CD8-positive, alpha-beta memory T cell (primary cell): ENCODE data around the gene L3MBTL3. TPM values are rescaled to one million over a fixed set of nuclear protein-coding genes. Genes with fewer than 3 reads are reported as not detected.

ENCODE experiments used
- CTCF ChIA-PET: fragments of 350-600 bp; sonication (Branson Sonifier 250); formaldehyde crosslinking; loops from one replicate; lab custom pipeline; 2021; ENCODE audit warnings: antibody characterized with exemption; lab: Charles Lee
- POLR2A ChIA-PET: fragments of 350-600 bp; sonication (Branson Sonifier 250); formaldehyde crosslinking; loops from one replicate; lab custom pipeline; 2021; ENCODE audit warnings: antibody characterized with exemption; lab: Charles Lee
- DNase-seq, 5 donors: peaks; one replicate each; pipeline versions ENCODE4 v3.0.0 to v3.0.0-alpha.2; 2020 to 2022; ENCODE audit warnings: mixed read lengths in 1 of 5
- H3K27ac ChIP-seq: one replicate; pipeline ENCODE4 v1.7.0; 2013; ENCODE audit warnings: low read depth, mild to moderate bottlenecking, low read length, moderate library complexity
- H3K27me3 ChIP-seq: 2 replicates; pipeline ENCODE4 v1.7.0; 2013; ENCODE audit warnings: low read length, mild to moderate bottlenecking; ENCODE audit not compliant: insufficient read depth, poor library complexity, severe bottlenecking
- H3K36me3 ChIP-seq: 2 replicates; pipeline ENCODE4 v1.7.0; 2013; ENCODE audit warnings: mild to moderate bottlenecking, low read length, moderate library complexity; ENCODE audit not compliant: insufficient read depth
- H3K4me1 ChIP-seq: 2 replicates; pipeline ENCODE4 v1.7.0; 2013; ENCODE audit warnings: mild to moderate bottlenecking, low read length, moderate library complexity; ENCODE audit not compliant: insufficient read depth
- H3K4me3 ChIP-seq: 2 replicates; pipeline ENCODE4 v1.7.0; 2013; ENCODE audit warnings: mild to moderate bottlenecking, low read length
- H3K9me3 ChIP-seq: 2 replicates; pipeline ENCODE4 v1.7.0; 2013; ENCODE audit warnings: mild to moderate bottlenecking, low read length
- H3K27ac Mint-ChIP-seq, 8 donors: one replicate each; pipeline ENCODE4 v1.8.0; 2020 to 2021; ENCODE audit warnings: mixed read lengths in 8 of 8, mild to moderate bottlenecking in 6 of 8, inconsistent platforms in 3 of 8, moderate library complexity in 3 of 8
- H3K27me3 Mint-ChIP-seq, 2 donors: one replicate each; pipeline ENCODE4 v1.8.0; 2020 to 2021; ENCODE audit warnings: mixed read lengths in 2 of 2, mild to moderate bottlenecking in 1 of 2, moderate library complexity in 1 of 2
- H3K36me3 Mint-ChIP-seq, 3 donors: one replicate each; pipeline ENCODE4 v1.8.0; 2020 to 2021; ENCODE audit warnings: mixed read lengths in 3 of 3, inconsistent platforms in 1 of 3, mild to moderate bottlenecking in 1 of 3
- H3K4me1 Mint-ChIP-seq, 3 donors: one replicate each; pipeline ENCODE4 v1.8.0; 2020 to 2021; ENCODE audit warnings: mixed read lengths in 3 of 3, inconsistent platforms in 1 of 3, mild to moderate bottlenecking in 1 of 3
- H3K4me3 Mint-ChIP-seq, 7 donors: one replicate each; pipeline ENCODE4 v1.8.0; 2020 to 2021; ENCODE audit warnings: mixed read lengths in 7 of 7, mild to moderate bottlenecking in 6 of 7, moderate library complexity in 4 of 7, inconsistent platforms in 2 of 7
- H3K9me3 Mint-ChIP-seq, 5 donors: one replicate each; pipeline ENCODE4 v1.8.0; 2020 to 2022; ENCODE audit warnings: mixed read lengths in 5 of 5, mild to moderate bottlenecking in 3 of 5, moderate library complexity in 2 of 5, inconsistent platforms in 1 of 5
- polyA plus RNA-seq: library from polyadenylated mRNA; unstranded; fragments of 300-500 nt; fragmentation: Illumina TruSeq; gene quantifications from one replicate; pipeline ENCODE4 v1.2.3, GENCODE V29; 2021
- total RNA-seq, 2 experiments: library from RNA; stranded (reverse); gene quantifications; one replicate each; pipeline ENCODE4 v1.2.3, GENCODE V29; 2021

Gene L3MBTL3
- total and polyA plus RNA-seq, 3 experiments from 2014 or later: 6.6 to 11.1 (median 10.2) TPM

DNA sequence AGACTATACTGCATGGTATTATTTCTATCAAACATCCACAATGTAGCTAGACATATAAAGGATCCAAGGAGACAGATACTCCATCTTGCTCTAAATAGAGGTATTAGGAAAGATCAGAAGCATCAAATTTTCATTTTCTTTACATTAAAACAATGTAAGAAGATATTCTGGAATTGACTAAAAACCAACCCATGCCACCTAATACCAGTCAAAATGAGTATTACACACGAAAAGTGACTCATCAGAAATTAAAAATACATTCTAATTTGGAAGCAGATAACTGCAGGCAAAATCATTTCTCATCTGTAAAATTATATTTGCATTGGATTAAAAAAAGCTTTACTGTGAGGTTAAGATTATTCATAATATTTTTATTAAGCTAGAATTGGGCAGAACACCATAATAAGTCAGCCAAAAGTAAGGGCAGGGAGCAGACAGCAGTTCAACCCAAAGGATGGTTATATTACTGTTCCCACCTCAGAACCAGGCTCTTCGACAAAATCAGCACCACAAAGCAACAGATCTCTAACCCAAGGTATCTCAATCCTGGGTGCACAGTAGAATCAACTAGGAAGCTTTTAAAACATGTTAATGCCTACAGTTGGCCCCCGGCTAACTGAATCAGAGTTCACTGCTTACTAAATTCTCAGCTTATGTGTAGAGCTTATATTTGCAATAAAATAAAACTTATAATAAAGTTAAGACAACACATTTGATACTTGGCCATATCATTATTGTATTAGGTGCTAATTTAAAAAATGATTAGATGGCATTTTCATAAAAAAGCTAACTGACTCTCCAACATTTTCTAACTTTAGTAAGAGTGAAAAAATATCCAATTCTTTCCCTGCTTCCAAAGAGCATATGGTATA is 169.2 kb downstream of the L3MBTL3 start:
- H3K36me3 Mint-ChIP-seq: peaks cover 9 to 83% (median 47%) of the 10 kb centered on the region in 3 donors

DNA sequence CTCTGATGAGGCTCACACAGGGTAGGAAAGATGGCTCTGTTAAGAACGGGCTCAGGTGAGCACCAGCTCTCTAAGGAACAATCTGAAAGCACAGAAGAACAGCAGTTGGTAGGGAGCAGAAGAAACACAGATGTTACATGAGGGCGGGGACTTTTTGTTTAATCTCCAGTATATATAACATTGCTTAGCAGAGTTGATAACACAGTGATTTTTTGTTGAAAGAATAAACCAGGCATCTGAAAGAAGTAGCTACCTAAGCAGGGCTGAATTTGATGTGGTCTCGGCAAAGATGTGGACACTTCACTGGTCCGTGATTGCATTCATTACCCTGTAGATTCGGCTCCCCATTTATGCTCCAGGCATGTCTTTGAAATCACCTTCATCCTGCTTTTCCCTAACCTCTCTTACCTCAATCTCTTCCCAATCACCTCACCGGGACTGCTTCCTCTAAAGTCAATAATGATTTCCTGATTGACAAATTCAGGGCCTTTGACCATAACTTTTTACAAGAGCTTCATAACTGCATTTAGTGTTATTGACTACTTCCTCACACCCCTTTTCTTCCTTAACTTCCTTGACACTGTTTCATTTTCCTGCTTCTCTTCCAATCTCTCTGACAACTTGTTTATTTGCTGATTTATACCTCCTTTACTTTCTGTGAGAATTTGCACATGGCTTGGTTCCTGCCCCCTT is 170.0 kb downstream of the L3MBTL3 start:
- CTCF ChIA-PET: interaction anchor here (1.6 to 1.9 kb wide), 2 partner anchors 20 to 35 kb away, joined by 3 to 7 read pairs; no protein-coding TSS in a partner anchor
- H3K4me3 Mint-ChIP-seq: peak overlapping the region in 5 of 7 donors; percentile 5 to 67 (median 40)
- no peak overlapping the region for H3K4me3 ChIP-seq
- no peak overlapping the region for H3K27ac ChIP-seq
- DNase-seq: no peak
- H3K4me1 ChIP-seq: peaks cover 78% of the 10 kb centered on the region
- H3K27me3 Mint-ChIP-seq: no peaks in the 10 kb centered on the region
- peak overlapping the region; percentile 59 to 94 (median 83) for H3K27ac Mint-ChIP-seq
- no peaks in the 10 kb centered on the region for H3K9me3 Mint-ChIP-seq
- no peaks in the 10 kb centered on the region for H3K36me3 ChIP-seq
- no peaks in the 10 kb centered on the region for H3K27me3 ChIP-seq
- POLR2A ChIA-PET: interaction anchor here (1.4 kb wide), 1 partner anchor 27 kb away, joined by 8 read pairs; no protein-coding TSS in a partner anchor
- peaks cover 17 to 83% (median 43%) of the 10 kb centered on the region in 3 donors for H3K36me3 Mint-ChIP-seq
- peaks cover 89 to 95% (median 94%) of the 10 kb centered on the region in 3 donors for H3K4me1 Mint-ChIP-seq
- H3K9me3 ChIP-seq: no peaks in the 10 kb centered on the region

More for the DNA sequence above, 169.2 kb downstream of the L3MBTL3 start:
- no peak overlapping the region for H3K4me3 ChIP-seq
- peak overlapping the region; percentile 69 to 94 (median 86) for H3K27ac Mint-ChIP-seq
- peaks cover 5% of the 10 kb centered on the region for H3K36me3 ChIP-seq
- peaks cover 88 to 95% (median 94%) of the 10 kb centered on the region in 3 donors for H3K4me1 Mint-ChIP-seq
- peaks cover 86% of the 10 kb centered on the region for H3K4me1 ChIP-seq
- ChIA-PET CTCF (interaction anchor here (1.2 to 1.9 kb wide), 3 partner anchors 20 to 36 kb away, joined by 3 to 7 read pairs (median 3); no protein-coding TSS in a partner anchor), POLR2A (interaction anchor here (1.4 kb wide), 1 partner anchor 27 kb away, joined by 8 read pairs; no protein-coding TSS in a partner anchor)
- H3K4me3 Mint-ChIP-seq: peak overlapping the region in 4 of 7 donors; percentile 40 to 67 (median 46)
- no peaks in the 10 kb centered on the region for H3K9me3 ChIP-seq
- no peaks in the 10 kb centered on the region for H3K9me3 Mint-ChIP-seq
- no peaks in the 10 kb centered on the region for H3K27me3 Mint-ChIP-seq
- H3K27ac ChIP-seq: no peak overlapping the region
- DNase-seq: no peak
- no peaks in the 10 kb centered on the region for H3K27me3 ChIP-seq

DNA sequence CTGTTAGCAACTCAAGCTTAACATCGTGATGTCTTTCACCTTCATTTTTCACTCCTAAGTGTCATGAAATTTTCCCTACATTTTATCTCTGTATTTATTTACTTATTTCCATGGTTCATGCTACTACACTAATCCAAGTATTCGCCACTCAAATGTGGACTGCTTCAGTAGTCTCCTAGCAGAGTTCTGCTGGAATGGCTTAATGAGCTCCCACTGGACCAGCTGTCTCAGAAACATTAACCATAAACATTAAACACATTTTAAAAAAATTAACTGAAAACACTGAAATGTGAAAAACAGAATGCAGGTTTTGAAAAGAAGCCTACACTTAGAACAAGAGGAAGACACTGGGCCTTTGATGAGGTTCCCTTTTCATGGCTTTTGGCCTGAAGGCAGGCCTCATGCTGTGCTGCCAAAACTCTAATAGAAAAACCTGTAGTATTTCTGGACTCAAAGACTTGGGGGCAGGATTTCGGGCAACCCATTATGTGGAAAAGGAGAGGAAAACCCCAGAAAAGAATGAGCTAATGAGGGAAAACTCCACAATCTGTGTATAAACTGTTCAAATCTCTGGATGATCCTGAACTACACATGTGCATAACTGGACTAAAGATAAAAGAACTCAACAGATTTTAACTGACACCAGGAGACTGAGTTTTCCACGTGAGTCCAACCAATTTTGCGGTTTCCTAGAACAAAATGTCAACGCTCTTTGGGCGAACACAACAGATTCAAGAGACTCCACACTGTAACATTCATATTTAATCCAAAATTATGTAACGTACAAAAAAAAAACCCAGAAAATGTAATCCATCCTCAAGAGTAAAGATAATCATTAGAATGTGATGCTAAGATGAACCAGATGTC is 171.4 kb downstream of the L3MBTL3 start:
- Mint-ChIP-seq H3K4me1 (peaks cover 89 to 95% (median 94%) of the 10 kb centered on the region in 3 donors), H3K36me3 (peaks cover 19 to 79% (median 39%) of the 10 kb centered on the region in 3 donors), H3K27ac (peak overlapping the region; percentile 59 to 94 (median 82)), H3K27me3 (no peaks in the 10 kb centered on the region), H3K9me3 (no peaks in the 10 kb centered on the region), H3K4me3 (peak overlapping the region in 3 of 7 donors; percentile 15 to 49 (median 28))
- peaks cover 64% of the 10 kb centered on the region for H3K4me1 ChIP-seq
- POLR2A ChIA-PET: no interaction called here
- no peaks in the 10 kb centered on the region for H3K27me3 ChIP-seq
- H3K4me3 ChIP-seq: no peak overlapping the region
- no peaks in the 10 kb centered on the region for H3K9me3 ChIP-seq
- H3K27ac ChIP-seq: no peak overlapping the region
- CTCF ChIA-PET: no interaction called here
- no peaks in the 10 kb centered on the region for H3K36me3 ChIP-seq
- peak in 1 of 5 donors; percentile 8 for DNase-seq

Other genes starting within 250 kb of the L3MBTL3 start
- under 1 TPM in 1 of 2 experiments, not detected in 1; 0.44 TPM for gene TMEM244, start 157.3 kb upstream of the L3MBTL3 start, total RNA-seq
- 3.2 TPM for gene TMEM244, start 157.3 kb upstream of the L3MBTL3 start, polyA plus RNA-seq
- 10 to 100 TPM; 12.5 to 14.5 TPM for gene SAMD3, start 204.4 kb downstream of the L3MBTL3 start, total RNA-seq
- gene SAMD3, start 204.4 kb downstream of the L3MBTL3 start, polyA plus RNA-seq: 220 TPM